Stimulated activated CD4-positive, alpha-beta T cell treated with anti-CD3 and anti-CD28 coated beads, Interleukin-4, amount 100 ng/mL, for 1 hour (primary cell): ENCODE data around the gene AP1B1.

ENCODE experiments used
- DNase-seq: peaks from one replicate; pipeline ENCODE4 v3.0.0-alpha.2; 2020

Gene AP1B1

DNA sequence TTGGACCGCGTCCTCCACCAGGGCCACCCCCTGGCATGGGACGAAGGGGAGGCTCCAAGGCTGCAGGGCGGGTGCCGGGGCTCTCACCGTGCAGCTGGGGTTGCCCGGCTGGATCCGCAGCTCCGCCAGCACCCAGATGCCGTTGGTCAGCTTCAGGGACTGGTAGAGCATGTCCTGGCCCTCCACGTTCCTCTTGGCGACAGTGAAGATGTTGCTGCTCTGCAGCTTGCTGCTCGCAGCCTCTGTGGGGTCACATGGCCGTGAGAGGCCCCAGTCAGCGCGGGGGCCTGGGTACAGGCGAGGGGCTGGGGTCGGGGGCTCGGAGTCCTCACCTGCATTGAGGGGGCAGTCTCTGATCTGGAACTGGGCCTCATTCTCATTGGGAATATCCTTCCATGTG lies 58.1 kb downstream of the AP1B1 start:
- no peak for DNase-seq

DNA sequence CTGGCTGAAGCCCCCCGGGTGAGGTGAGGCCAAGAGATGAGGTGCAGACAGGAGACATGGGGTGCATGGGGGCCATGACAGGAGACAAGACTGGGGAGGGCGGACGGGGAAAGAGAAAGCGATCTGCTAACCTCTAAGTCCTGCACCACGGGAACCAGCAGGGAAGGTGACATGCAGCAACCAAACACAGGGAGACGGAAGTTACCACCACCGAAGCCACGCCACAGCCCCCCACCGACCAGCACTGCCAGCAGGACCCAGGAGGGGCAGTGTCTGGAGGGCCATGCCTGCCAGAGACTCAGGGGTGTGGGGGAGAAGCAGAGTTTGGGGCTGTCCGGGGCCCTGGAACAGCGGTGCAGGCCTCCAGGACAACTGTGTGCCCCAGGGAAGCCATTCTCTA lies 58.8 kb downstream of the AP1B1 start:
- DNase-seq = no peak

DNA sequence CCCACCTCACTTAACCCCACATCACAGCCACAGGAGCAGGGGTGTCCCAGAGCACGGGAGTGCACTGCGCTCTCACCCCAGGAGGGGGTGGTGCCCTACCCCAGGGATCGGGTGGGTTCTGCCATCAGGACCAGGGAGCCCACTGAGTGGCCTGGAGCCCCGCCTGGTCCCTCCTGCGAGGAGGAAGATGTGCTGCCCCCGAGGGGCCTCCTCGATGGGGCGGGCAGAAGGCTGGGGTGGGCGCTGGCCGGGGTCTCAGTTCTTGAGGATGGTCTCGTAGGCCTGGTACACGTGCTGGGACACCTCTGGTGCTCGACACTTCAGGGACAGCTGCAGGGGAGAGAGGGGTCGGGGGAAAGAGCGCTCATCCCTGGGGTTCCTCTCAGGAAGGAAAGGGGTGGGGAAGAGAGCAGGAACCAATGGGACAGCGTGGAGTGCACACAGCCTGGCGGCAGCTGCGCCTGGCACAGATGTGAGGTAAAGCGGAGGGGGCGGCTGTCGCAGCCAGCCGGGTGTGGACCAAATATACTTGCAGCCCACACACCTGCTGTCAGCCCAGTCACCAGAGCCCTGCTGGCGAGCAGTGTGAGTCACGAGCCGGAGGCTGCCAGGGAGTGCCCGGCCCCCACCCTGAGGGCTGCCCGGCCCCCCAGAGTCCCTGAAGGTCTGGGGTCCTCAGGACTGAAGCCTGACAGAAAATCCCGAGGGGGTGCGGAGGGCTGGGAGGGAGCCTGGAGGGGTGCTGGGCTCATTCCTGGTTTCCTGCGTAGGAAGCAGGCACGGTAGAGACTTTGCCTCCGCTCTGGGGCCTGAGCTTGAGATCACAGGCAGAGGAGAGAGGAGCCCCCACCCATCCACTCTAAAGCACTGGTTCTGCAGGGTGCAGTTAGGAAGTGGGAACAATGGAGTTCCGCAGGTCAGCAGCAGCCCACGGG lies 59.5 kb downstream of the AP1B1 start:
- DNase-seq = no peak

GRCh38 chr22:29328055-29328454 lies 60.3 kb downstream of the AP1B1 start:
- DNase-seq = no peak

DNA sequence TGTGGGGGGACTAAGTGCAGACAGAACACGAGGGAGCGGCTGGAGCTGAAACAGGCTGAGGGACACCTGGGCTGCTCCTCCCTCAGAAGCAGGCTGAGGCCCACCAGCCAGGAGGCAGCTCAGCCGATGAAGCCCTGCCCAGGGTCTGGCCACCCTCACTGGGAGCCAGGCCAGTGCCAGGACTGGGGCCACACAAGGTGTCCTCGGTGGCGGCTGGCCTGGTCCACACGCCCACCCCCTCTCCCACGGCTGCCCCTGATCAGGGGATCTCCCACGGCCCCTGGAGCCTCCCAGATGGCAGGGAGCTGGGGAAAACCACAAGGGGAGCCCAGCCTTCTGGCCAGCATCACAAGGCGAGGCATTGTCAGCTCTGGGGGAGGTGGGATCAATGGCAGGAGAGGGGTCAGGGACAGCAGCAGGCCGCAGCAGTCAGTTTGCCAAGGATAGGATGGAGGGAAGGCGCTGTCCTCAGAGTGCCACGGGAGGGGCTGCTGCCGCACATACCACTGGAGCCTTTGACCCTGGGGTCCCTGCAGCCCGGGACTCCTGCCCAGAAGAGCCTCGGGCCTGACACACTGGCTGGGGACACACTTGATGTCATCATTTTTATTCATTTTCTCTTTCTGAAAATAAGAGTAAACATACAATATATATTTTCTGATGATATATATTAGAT lies 61.1 kb downstream of the AP1B1 start:
- DNase-seq = no peak

GRCh38 chr22:29326481-29326880 lies 61.9 kb downstream of the AP1B1 start:
- no peak for DNase-seq

- no peak for DNase-seq
Observed at GRCh38 chr22:29325785-29326315, 62.5 kb downstream of the AP1B1 start.

- DNase-seq = no peak
Observed at GRCh38 chr22:29325356-29325755, 63.0 kb downstream of the AP1B1 start.

- DNase-seq = no peak
Observed at GRCh38 chr22:29323641-29324040, 64.7 kb downstream of the AP1B1 start.

DNA sequence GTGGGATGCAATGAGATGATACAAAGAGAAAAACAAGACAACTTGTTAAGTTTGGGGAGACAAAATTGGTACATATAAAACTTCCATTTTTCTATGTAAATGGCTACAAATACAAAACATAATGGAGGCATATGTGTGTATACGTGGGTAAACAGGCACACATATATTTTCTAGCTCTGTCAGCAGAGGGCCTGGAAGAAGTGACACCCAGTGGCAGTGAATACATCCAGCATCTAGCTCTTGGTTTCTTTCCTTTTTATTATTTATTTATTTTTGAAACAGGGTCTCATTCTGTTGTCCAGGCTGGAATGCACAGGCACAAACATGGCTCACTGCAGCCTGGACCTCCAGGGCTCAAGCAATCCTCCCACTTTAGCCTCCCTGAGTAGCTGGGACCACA lies 67.8 kb downstream of the AP1B1 start:
- no peak for DNase-seq

- DNase-seq = no peak
Observed at GRCh38 chr22:29319072-29319471, 69.3 kb downstream of the AP1B1 start.

GRCh38 chr22:29317827-29318454 lies 70.4 kb downstream of the AP1B1 start:
- no peak for DNase-seq

DNA sequence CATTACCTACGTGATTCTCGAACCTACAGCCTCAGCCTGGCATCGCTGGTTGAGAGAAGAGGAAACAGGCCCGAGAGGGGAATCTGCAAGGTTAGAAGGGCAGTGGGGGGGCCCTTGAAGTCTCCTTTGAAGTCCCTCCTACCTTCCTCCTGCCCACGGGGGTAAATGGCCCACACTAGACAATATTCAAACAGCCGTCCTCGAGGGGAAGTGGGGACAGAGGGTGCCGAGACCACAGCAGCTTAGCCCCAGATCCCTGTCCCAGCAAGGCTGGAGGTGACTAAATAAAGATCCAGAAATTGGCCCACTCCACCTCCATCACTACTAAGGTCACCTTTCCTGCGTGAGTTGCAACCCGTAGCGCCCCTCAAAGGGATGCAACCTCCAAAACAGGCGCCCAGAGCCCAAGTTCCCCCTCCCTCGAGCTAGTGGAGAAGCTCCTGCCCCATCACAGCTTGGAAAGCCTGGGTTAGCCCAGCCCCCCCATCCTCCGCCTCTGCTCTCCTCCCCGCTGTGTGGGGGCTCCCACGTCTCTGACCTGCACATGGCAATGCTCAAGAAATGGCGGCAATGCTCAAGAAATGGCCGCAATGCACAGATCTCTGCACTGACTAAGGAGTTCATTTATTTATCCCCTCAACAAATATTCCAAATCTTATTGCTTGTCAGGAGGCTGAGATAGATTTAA lies 72.1 kb downstream of the AP1B1 start:
- DNase-seq = no peak

DNA sequence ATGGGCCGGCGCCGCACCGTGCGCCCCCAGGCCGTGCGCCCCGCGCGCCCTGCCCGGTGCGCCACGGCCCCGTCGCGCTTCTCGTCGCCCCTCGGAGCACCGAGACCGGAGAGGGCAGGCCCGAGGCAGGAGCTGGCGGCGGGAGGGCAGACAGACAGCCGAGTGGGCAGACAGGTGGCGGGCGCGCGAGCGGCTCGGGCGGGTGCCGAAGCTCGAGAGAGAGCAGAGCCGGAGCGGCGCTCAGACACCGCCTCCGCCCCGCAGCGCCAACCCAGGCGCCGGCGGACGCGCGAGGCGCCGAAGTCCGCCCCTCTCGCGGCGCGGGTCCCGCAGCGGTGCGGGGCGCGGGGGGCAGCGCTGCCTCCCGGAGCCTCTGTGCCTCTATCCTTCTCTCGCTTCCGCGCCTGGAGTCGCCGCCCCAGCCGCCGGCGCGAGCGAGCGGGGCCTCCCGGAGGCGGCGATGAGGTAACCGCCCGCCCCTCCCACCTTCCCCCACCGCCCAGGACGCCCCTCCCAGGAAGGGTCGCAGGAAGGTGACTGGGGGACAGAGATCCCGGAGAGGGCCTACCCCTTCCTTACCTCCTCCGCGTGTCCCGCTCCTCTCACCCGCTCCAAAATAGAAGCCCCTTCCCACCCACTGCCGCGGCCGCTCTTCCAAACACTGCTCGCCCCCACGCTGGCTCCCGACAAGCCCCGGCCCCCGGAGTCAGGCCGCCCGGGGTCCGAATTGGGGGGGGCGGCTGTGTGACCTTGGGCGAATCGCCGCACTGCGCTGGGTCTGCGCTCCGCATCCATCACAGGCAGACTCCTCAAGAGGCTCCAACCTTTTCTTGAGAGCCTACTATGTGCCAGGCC lies 72.9 kb downstream of the AP1B1 start, which contains the start of gene RASL10A:
RASL10A (minus strand) TSS at position 412 of the 855 bp plus-strand sequence. CDS start 451 bp downstream, outside the sequence.
- DNase-seq = no peak

DNA sequence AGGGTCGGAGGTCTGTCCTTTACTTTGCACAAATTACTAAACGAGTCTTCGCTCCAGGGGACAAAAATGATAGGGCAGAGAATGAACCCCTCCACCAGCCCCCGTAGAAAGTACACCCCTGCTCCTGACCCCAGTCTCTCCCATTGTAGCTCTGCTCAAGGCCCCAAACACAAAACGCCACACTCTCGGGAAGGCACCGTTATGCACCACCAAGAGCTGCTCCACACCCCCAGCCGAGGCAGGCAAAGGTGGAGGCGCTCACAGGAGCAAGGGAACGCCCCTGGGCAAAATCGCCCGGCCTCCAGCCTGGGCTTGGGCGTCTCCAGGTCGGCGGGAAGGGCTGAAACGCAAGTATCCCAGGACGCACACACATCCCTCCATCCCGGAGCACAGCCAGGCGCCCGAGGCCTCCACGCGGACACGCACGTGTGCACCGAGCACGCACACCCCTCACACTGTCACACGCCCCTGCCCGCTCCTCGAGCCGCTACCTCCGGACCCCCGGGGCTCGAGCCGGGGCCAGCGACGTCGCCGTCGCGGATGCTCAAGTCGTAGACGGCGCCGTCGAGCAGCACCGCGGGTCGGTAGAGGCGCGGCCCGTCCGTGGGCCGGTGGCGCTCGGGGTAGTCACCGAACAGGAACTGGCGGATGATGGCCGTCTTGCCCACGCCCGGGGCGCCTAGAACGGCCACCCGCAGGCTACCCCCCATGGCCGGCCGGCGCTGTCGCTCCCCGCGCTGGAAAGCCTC lies 73.7 kb downstream of the AP1B1 start:
- DNase-seq = no peak

- no peak for DNase-seq
Observed at GRCh38 chr22:29313576-29314466, 74.5 kb downstream of the AP1B1 start.

DNA sequence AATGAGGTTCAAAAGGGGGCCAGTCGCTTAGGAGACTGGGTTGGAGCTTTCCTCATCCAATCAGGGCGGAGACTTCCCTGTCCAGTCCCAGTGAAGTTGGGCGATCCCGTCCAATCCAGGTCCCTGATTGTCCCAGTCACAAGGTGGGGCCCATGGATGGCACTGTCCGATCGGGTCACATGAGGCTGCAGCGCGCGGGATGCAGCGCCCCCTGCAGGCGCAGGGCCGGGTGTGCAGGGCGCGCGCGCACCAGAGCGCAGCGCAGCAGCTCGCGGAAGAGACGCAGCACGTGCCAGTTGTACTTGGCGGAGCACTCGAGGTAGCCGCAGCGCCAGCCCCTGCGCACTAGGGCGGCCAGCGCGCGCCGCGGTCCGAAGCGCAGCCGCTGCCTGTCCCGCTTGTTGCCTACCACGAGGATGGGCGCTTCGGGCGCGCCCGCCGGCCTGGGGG lies 75.2 kb downstream of the AP1B1 start:
- DNase-seq = no peak

DNA sequence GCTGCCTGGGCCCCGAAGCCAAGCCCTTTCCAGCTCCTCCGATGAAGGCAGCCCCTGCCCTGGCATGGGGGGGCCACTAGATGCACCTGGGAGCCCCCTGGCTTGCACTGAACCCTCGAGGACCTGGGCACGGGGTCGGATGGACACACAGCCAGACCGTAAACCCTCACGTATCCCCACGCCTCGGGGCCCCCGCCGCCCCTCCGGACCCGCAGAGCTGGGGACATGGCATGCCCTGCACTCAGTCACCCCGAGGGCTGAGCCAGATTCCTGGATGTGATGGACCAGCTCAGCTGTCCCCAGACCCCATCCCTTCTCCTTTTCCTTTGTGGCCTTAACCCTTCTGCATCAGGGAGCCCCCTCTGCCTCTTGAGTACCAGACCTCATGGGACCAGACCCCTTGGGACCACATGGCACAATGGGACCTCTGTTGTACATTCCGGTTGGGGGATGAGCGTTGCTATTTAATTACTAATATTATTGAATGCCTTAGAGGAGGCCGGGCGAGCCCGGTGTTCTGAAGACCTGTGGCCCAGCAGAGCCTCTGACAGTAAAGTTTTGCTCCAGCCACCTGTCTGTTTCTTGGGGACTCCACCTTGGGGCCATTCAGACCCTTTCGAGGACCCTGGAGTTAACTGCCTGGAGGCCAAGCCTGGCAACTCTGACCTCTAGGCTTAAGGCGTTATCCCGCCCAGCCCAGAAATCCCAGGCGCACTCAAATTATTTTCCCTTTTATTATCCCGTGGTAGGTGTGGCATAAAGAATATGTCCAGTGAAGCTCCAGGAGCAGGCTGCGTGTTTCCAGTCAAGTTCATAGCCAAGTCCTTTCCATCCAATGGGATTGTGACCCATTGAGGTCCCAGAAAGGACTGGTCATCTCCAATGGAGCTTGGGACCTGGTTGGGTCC lies 75.9 kb downstream of the AP1B1 start:
- DNase-seq = no peak
